ENCODE results near the gene CASTOR2. TPM values are rescaled to one million over a fixed set of nuclear protein-coding genes. Genes with fewer than 3 reads are reported as not detected.

The CASTOR2 gene
- total RNA-seq, 4 donors from 2014 or later = 4.5 to 12.5 (median 7.4) TPM

- intact Hi-C loops (cut with DNase I; ENCODE audit: low total_unique reads) (no loop called here), in situ Hi-C loops (cut with MboI; ENCODE audit: low pct_ligation_motif_present in 1 of 4, low pct_unique_long_range_greater_than_20kb in 1 of 4, low sequenced_read_pairs in 3 of 4) (loop anchor here in 1 of 4 donors (25.0 kb wide), 1 partner anchor 706 kb away; the partner anchor contains the start of gene CCL26)
- no peak overlapping the region for H3K4me3 ChIP-seq
- 74 to 90% methylated on average over 9 to 14 of the region's 14 CpGs for WGBS, 2 donors (ENCODE audit: low coverage in 1 of 2)
- DNase-seq = no peak
- no peaks in the 10 kb centered on the region for H3K27me3 ChIP-seq
- H3K9me3 ChIP-seq = no peaks in the 10 kb centered on the region
- H3K4me1 ChIP-seq = peaks cover 0 to 6% (median 0%) of the 10 kb centered on the region in 4 donors
- H3K36me3 ChIP-seq = peaks cover 0 to 35% (median 16%) of the 10 kb centered on the region in 4 donors
- H3K27ac ChIP-seq = peak overlapping the region; percentile 14 to 79 (median 66)
- TF ChIP-seq POLR2A (IDR thresholded peaks at IDR 0.05) (no peak), POLR2AphosphoS5 (IDR thresholded peaks at IDR 0.05) (peak in 1 of 3 donors; percentile 29)
Measured at GRCh38 chr7:75055830-75056772, 91.6 kb downstream of the CASTOR2 start.

GRCh38 chr7:75058406-75058805, 93.9 kb downstream of the CASTOR2 start:
- intact Hi-C loops (cut with DNase I; ENCODE audit: low total_unique reads) (no loop called here), in situ Hi-C loops (cut with MboI; ENCODE audit: low pct_ligation_motif_present in 1 of 4, low pct_unique_long_range_greater_than_20kb in 1 of 4, low sequenced_read_pairs in 3 of 4) (loop anchor here in 1 of 4 donors (25.0 kb wide), 1 partner anchor 704 kb away; the partner anchor contains the start of gene CCL26)
- Histone ChIP-seq H3K27me3 (no peaks in the 10 kb centered on the region), H3K36me3 (peaks cover 0 to 49% (median 17%) of the 10 kb centered on the region in 4 donors), H3K4me3 (no peak overlapping the region), H3K9me3 (no peaks in the 10 kb centered on the region), H3K27ac (no peak overlapping the region), H3K4me1 (peaks cover 0 to 6% (median 0%) of the 10 kb centered on the region in 4 donors)
- no peak for DNase-seq
- TF ChIP-seq POLR2A (IDR thresholded peaks at IDR 0.05) (no peak), CTCF (IDR thresholded peaks at IDR 0.05) (no peak), EP300 (IDR thresholded peaks at IDR 0.05; ENCODE audit: low read depth) (no peak), POLR2AphosphoS5 (IDR thresholded peaks at IDR 0.05) (no peak)
- WGBS, 2 donors (ENCODE audit: low coverage in 1 of 2) = 98 to 99% methylated on average over 9 to 15 of the region's 15 CpGs

DNA sequence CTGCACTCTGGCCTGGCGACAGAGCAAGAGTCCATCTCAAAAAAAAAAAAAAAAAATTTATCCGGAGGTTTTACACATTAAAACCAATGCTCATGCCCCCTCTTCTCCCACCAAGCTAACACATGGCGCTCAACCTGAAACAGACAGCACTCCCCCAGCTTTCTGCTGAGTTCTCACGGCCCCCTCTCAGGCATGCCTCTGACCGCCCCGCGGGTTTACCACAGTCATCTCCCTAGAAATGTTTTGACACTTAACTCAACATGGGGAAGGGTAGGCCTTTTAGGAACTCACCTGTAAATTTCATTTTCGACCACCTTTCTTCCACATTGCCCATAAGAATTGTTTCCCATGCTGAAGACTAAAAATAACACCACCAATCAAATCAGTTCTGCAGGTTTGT, 99.8 kb downstream of the CASTOR2 start:
- in situ Hi-C loops (cut with MboI; ENCODE audit: low pct_ligation_motif_present in 1 of 4, low pct_unique_long_range_greater_than_20kb in 1 of 4, low sequenced_read_pairs in 3 of 4) (loop anchor here in 1 of 4 donors (25.0 kb wide), 1 partner anchor 698 kb away; the partner anchor contains the start of gene CCL26), intact Hi-C loops (cut with DNase I; ENCODE audit: low total_unique reads) (no loop called here)
- Histone ChIP-seq H3K4me1 (no peaks in the 10 kb centered on the region), H3K9me3 (no peaks in the 10 kb centered on the region), H3K27me3 (no peaks in the 10 kb centered on the region), H3K4me3 (no peak overlapping the region), H3K36me3 (peaks cover 0 to 85% (median 29%) of the 10 kb centered on the region in 4 donors), H3K27ac (no peak overlapping the region)
- TF ChIP-seq EP300 (IDR thresholded peaks at IDR 0.05; ENCODE audit: low read depth) (no peak), CTCF (IDR thresholded peaks at IDR 0.05) (no peak), POLR2A (IDR thresholded peaks at IDR 0.05) (no peak), POLR2AphosphoS5 (IDR thresholded peaks at IDR 0.05) (no peak)
- no peak for DNase-seq
- WGBS, 2 donors (ENCODE audit: low coverage in 1 of 2) = 82 to 89% methylated on average over 5 to 8 of the region's 8 CpGs

DNA sequence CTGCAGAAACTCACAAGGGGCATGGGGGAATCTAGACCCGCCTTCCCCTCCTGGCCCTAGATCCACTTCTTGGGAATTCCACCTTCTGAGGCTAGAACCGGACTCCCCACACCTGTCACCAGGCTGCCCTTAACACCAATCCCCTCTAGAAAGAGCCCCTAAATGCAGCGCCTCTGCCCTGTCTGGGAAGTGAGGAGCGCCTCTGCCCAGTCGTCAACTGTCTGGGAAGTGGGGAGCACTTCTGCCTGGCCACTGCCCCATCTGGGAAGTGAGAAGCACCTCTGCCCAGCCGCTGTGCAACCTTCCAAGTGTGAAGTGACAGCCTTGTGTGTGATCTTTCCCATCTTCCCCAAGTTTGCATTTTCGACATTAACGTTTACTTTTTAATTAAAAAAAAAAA, 100.3 kb downstream of the CASTOR2 start:
- Histone ChIP-seq H3K36me3 (peaks cover 0 to 85% (median 26%) of the 10 kb centered on the region in 4 donors), H3K27me3 (no peaks in the 10 kb centered on the region), H3K4me3 (no peak overlapping the region), H3K27ac (no peak overlapping the region), H3K9me3 (no peaks in the 10 kb centered on the region), H3K4me1 (no peaks in the 10 kb centered on the region)
- DNase-seq = no peak
- in situ Hi-C loops (cut with MboI; ENCODE audit: low pct_ligation_motif_present in 1 of 4, low pct_unique_long_range_greater_than_20kb in 1 of 4, low sequenced_read_pairs in 3 of 4) (loop anchor here in 1 of 4 donors (25.0 kb wide), 1 partner anchor 698 kb away; the partner anchor contains the start of gene CCL26), intact Hi-C loops (cut with DNase I; ENCODE audit: low total_unique reads) (no loop called here)
- WGBS, 2 donors (ENCODE audit: low coverage in 1 of 2) = 88 to 93% methylated on average over 8 of the region's 8 CpGs
- no peak for TF ChIP-seq POLR2A (IDR thresholded peaks at IDR 0.05)
- TF ChIP-seq CTCF (IDR thresholded peaks at IDR 0.05) = no peak
- TF ChIP-seq EP300 (IDR thresholded peaks at IDR 0.05; ENCODE audit: low read depth) = no peak
- TF ChIP-seq POLR2AphosphoS5 (IDR thresholded peaks at IDR 0.05) = no peak

Measured in transverse colon (tissue), 4 donors.